GM18507 (cell line): ENCODE results near the gene MRPL54.

Source experiments
- DNase-seq: peaks from one replicate; pipeline ENCODE4 v3.0.0; 2011; ENCODE audit warnings: low read depth; ENCODE audit not compliant: insufficient read length; ENCODE audit errors: extremely low spot score
- FAIRE-seq: peaks from 2 replicates; lab custom pipeline; 2011; peaks lifted over from hg19 to GRCh38; lab: Jason Lieb, UNC

MRPL54 gene

GRCh38 chr19:3766520-3766919, 4.0 kb downstream of the MRPL54 start:
- DNase-seq (no peak), FAIRE-seq (no peak)

GRCh38 chr19:3767050-3767449, 4.6 kb downstream of the MRPL54 start:
- no peak for DNase-seq

GRCh38 chr19:3768015-3768747, 5.7 kb downstream of the MRPL54 start:
- DNase-seq (no peak), FAIRE-seq (no peak)

More at GRCh38 chr19:3767050-3767449, 4.6 kb downstream of the MRPL54 start:
- no peak for FAIRE-seq

GRCh38 chr19:3768748-3769099, 6.2 kb downstream of the MRPL54 start:
- no peak for FAIRE-seq

GRCh38 chr19:3769494-3769893, 7.0 kb downstream of the MRPL54 start:
- FAIRE-seq (no peak), DNase-seq (no peak)

More at GRCh38 chr19:3768748-3769099, 6.2 kb downstream of the MRPL54 start:
- DNase-seq, result no peak

GRCh38 chr19:3770136-3770999, 7.9 kb downstream of the MRPL54 start:
- FAIRE-seq (no peak), DNase-seq (no peak)

- no peak for FAIRE-seq
- DNase-seq, result no peak
These were observed 8.8 kb downstream of the MRPL54 start for GRCh38 chr19:3771000-3771905.

GRCh38 chr19:3771906-3772455, 9.5 kb downstream of the MRPL54 start, which contains the start of gene RAX2:
Gene RAX2, minus strand, starts transcription at chr19:3772228. Its CDS starts 486 bp downstream, at chr19:3771742.
- DNase-seq (no peak), FAIRE-seq (no peak)

- no peak for FAIRE-seq
These were observed 11.5 kb downstream of the MRPL54 start for GRCh38 chr19:3773814-3774515.

GRCh38 chr19:3774621-3775373, 12.3 kb downstream of the MRPL54 start:
- no peak for DNase-seq
- FAIRE-seq, result no peak

More at GRCh38 chr19:3773814-3774515, 11.5 kb downstream of the MRPL54 start:
- no peak for DNase-seq

GRCh38 chr19:3775374-3775711, 12.9 kb downstream of the MRPL54 start:
- DNase-seq (no peak), FAIRE-seq (no peak)

- DNase-seq (no peak), FAIRE-seq (no peak)
These were observed 13.3 kb downstream of the MRPL54 start for GRCh38 chr19:3775831-3776230.

- FAIRE-seq (no peak), DNase-seq (no peak)
These were observed 14.1 kb downstream of the MRPL54 start for GRCh38 chr19:3776479-3777040.

- DNase-seq (no peak), FAIRE-seq (no peak)
These were observed 15.8 kb downstream of the MRPL54 start for GRCh38 chr19:3778104-3778867.

GRCh38 chr19:3778899-3779723, 16.6 kb downstream of the MRPL54 start:
- FAIRE-seq (no peak), DNase-seq (no peak)

- no peak for DNase-seq
- no peak for FAIRE-seq
These were observed 18.4 kb downstream of the MRPL54 start for GRCh38 chr19:3780786-3781304.
